SK-N-SH (cell line): Measurements from ENCODE around the gene ENTPD1. TPM values are rescaled to one million over a fixed set of nuclear protein-coding genes. Genes with fewer than 3 reads are reported as not detected.
A peak's percentile ranks its signal among the peaks of the same experiment; 100 is the strongest.

ENCODE experiments used
- CTCF ChIA-PET: fragments of 300-600, 350-600 bp; formaldehyde crosslinking; extraction: SDS; loops from one replicate; lab custom pipeline; 2021; lab: Yijun Ruan, JAX
- POLR2A ChIA-PET: fragments of 350-600 bp; sonication (Branson Sonifier 250); formaldehyde crosslinking; extraction: SDS; loops from one replicate; lab custom pipeline; 2020; ENCODE audit warnings: antibody characterized with exemption, inconsistent platforms; lab: Yijun Ruan, JAX
- DNase-seq: peaks from one replicate; pipeline ENCODE4 v3.0.0; 2012
- H2AFZ ChIP-seq: fragments of 200-600 bp; sonication (generic); 2 replicates; pipeline ENCODE4 v1.8.1; 2016; ENCODE audit warnings: antibody characterized with exemption, mild to moderate bottlenecking, low read depth
- H3F3A ChIP-seq: fragments of 200-600 bp; sonication (generic); replicated peaks from 2 replicates; pipeline ENCODE3; 2016; ENCODE audit warnings: antibody characterized with exemption, mild to moderate bottlenecking; ENCODE audit not compliant: insufficient read depth
- H3K27ac ChIP-seq, 2 experiments: fragments of 200-500 bp in 1 of 2; fragments of 200-600 bp in 1 of 2; sonication (Bioruptor generic) in 1 of 2; sonication (generic), shearing (Covaris generic) in 1 of 2; 2 replicates each; pipeline versions ENCODE4 v1.5.1 to v1.6.1; 2014 to 2016; ENCODE audit warnings: low read depth in 2 of 2, inconsistent platforms in 1 of 2, low read length in 1 of 2, mild to moderate bottlenecking in 1 of 2, mixed read lengths in 1 of 2
- H3K27me3 ChIP-seq: fragments of 200-600 bp; sonication (generic), shearing (Covaris generic); 2 replicates; pipeline ENCODE4 v1.6.1; 2016; ENCODE audit warnings: mixed run types; ENCODE audit not compliant: insufficient read depth
- H3K36me3 ChIP-seq, 2 experiments: fragments of 200-500 bp in 1 of 2; fragments of 200-600 bp in 1 of 2; sonication (Bioruptor generic) in 1 of 2; sonication (generic) in 1 of 2; replicated peaks in 1 of 2; 2 replicates each; pipeline versions ENCODE3 to v1.5.1; 2014 to 2016; ENCODE audit warnings: low read length in 1 of 2, mild to moderate bottlenecking in 1 of 2; ENCODE audit not compliant: insufficient read depth in 2 of 2, control insufficient read depth in 1 of 2
- H3K4me1 ChIP-seq, 2 experiments: fragments of 200-500 bp in 1 of 2; fragments of 200-600 bp in 1 of 2; sonication (Bioruptor generic) in 1 of 2; sonication (generic), shearing (Covaris generic) in 1 of 2; 2 replicates each; pipeline versions ENCODE4 v1.5.1 to v1.6.1; 2014 to 2016; ENCODE audit warnings: low read depth in 1 of 2, low read length in 1 of 2, mixed run types in 1 of 2; ENCODE audit not compliant: insufficient read depth in 2 of 2, control insufficient read depth in 1 of 2
- H3K4me2 ChIP-seq: fragments of 200-600 bp; sonication (generic), shearing (Covaris generic); 2 replicates; pipeline ENCODE4 v1.6.1; 2017; ENCODE audit warnings: mixed run types
- H3K4me3 ChIP-seq, 2 experiments: fragments of 200-500 bp in 1 of 2; fragments of 200-600 bp in 1 of 2; sonication (Bioruptor generic) in 1 of 2; sonication (generic), shearing (Covaris generic) in 1 of 2; 2 replicates each; pipeline versions ENCODE4 v1.5.1 to v1.8.1; 2014 to 2016; ENCODE audit warnings: low read depth in 2 of 2, inconsistent platforms in 1 of 2, low read length in 1 of 2, mild to moderate bottlenecking in 1 of 2, mixed read lengths in 1 of 2, moderate library complexity in 1 of 2
- H3K79me2 ChIP-seq: fragments of 200-600 bp; sonication (generic); 2 replicates; pipeline ENCODE4 v1.8.1; 2017; ENCODE audit warnings: mild to moderate bottlenecking; ENCODE audit not compliant: insufficient read depth
- H3K9ac ChIP-seq: fragments of 200-600 bp; sonication (generic); 2 replicates; pipeline ENCODE4 v1.6.1; 2017; ENCODE audit warnings: mixed run types
- H3K9me2 ChIP-seq: fragments of 200-600 bp; sonication (generic); 2 replicates; pipeline ENCODE4 v1.6.1; 2017; ENCODE audit warnings: mixed run types
- H3K9me3 ChIP-seq: fragments of 200-600 bp; sonication (generic); 2 replicates; pipeline ENCODE4 v1.6.1; 2017; ENCODE audit warnings: mixed run types, mild to moderate bottlenecking, moderate library complexity
- H4K20me1 ChIP-seq: fragments of 200-600 bp; sonication (generic); 2 replicates; pipeline ENCODE4 v1.6.1; 2017; ENCODE audit warnings: mild to moderate bottlenecking, mixed run types; ENCODE audit not compliant: insufficient read depth
- ELF1 ChIP-seq: IDR thresholded peaks from 2 replicates; pipeline ENCODE4 v1.4.0; 2012
- FOSL2 ChIP-seq: IDR thresholded peaks from 2 replicates; pipeline ENCODE4 v1.4.0; 2012; ENCODE audit warnings: low read depth, mild to moderate bottlenecking, moderate library complexity, borderline replicate concordance
- FOXM1 ChIP-seq: IDR thresholded peaks from 2 replicates; pipeline ENCODE4 v1.4.0; 2012; ENCODE audit warnings: low read depth, mild to moderate bottlenecking
- GABPA ChIP-seq: IDR thresholded peaks from 2 replicates; pipeline ENCODE4 v1.4.0; 2012; ENCODE audit warnings: low read depth, mild to moderate bottlenecking
- MEF2A ChIP-seq: IDR thresholded peaks from 2 replicates; pipeline ENCODE4 v1.4.0; 2012; ENCODE audit warnings: low read depth, borderline replicate concordance
- MXI1 ChIP-seq: IDR thresholded peaks from 2 replicates; pipeline ENCODE4 v1.6.1; 2012; ENCODE audit warnings: mild to moderate bottlenecking, low read depth, low read length, improper control_type of control experiment
- RCOR1 ChIP-seq: fragments of 150-350 bp; IDR thresholded peaks from 2 replicates; pipeline ENCODE4 v1.6.1; 2017; ENCODE audit warnings: antibody characterized with exemption, low read length
- RFX5 ChIP-seq: IDR thresholded peaks from 2 replicates; pipeline ENCODE4 v1.6.1; 2012; ENCODE audit warnings: mild to moderate bottlenecking, improper control_type of control experiment, low read length
- RXRA ChIP-seq: IDR thresholded peaks from 2 replicates; pipeline ENCODE4 v1.4.0; 2012; ENCODE audit warnings: low read depth, mild to moderate bottlenecking, borderline replicate concordance
- SMC3 ChIP-seq: IDR thresholded peaks from 2 replicates; pipeline ENCODE4 v1.6.1; 2012; ENCODE audit warnings: low read depth, low read length, improper control_type of control experiment
- TAF1 ChIP-seq: IDR thresholded peaks from 2 replicates; pipeline ENCODE4 v1.6.1; 2012; ENCODE audit warnings: low read depth, mild to moderate bottlenecking, low read length, moderate library complexity, borderline replicate concordance
- YY1 ChIP-seq: IDR thresholded peaks from 2 replicates; pipeline ENCODE4 v1.4.0; 2012; ENCODE audit warnings: low read depth, mild to moderate bottlenecking
- WGBS: methylation state at CpG from one replicate; pipeline ENCODE4 v1.1.6; 2017; ENCODE audit warnings: low lambda C conversion rate; 5-methylcytosine and 5-hydroxymethylcytosine counted together
- polyA plus RNA-seq, 3 experiments: library from polyadenylated mRNA; depleted of rRNA; stranded (reverse); fragments of >200 nt; gene quantifications; 2 replicates each; pipeline ENCODE4 v1.2.3, GENCODE V29; 2012
- TF ChIP-seq, protein P1 (sequence below): IDR thresholded peaks from 2 replicates; pipeline ENCODE4 v1.4.0; 2012; ENCODE audit warnings: low read depth, borderline replicate concordance
- TF ChIP-seq, protein P2 (sequence below): IDR thresholded peaks from 2 replicates; pipeline ENCODE4 v1.4.0; 2012; ENCODE audit warnings: low read depth, borderline replicate concordance
- TF ChIP-seq, protein P3 (sequence below): IDR thresholded peaks from 2 replicates; pipeline ENCODE4 v1.6.1; 2012; ENCODE audit warnings: mild to moderate bottlenecking, low read depth, low read length, moderate library complexity

Gene ENTPD1
- polyA plus RNA-seq, 1 of the 3 experiments (the other 2 are of a cell fraction), result 0.02 TPM

DNA sequence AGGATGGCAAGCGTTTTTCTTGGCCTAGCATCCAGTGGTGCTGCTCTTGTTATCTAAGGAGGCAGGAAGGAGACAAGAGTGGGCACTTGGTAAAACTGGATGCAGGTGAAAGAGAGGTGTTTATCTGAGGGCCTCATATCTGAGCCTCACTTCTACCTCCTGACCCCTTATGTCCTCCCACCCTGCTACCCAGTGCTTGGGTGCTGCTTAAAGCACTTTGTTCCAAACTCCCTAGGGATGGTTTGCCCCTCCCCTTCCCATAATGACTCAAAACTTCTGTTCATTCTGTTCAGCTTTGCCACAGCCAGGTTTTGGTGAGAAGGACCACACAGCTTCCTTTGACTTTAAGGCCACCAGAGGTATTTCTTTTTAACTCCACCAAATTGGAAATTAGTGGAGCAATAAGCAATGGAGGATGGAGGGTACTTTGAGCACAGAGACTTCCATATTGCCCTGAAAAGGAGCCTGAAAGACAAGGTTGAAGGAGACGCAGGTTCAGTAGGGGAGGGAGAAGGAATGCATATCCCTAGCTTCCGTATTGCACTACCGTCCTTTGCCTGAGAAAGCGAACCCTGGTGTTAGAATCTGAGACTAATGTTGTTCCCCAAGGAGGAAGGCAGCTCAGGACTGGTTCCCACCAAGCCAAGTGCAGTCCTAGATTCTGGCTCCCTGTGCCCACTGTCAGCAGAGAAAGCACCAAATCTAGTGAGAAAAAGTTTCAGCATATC is 30.1 kb downstream of the ENTPD1 start:
- H3K9me2 ChIP-seq, result no peaks in the 10 kb centered on the region
- H3F3A ChIP-seq, result peaks cover 6% of the 10 kb centered on the region
- no peaks in the 10 kb centered on the region for H3K9me3 ChIP-seq
- H3K4me1 ChIP-seq, result peaks cover 0 to 13% of the 10 kb centered on the region in 2 experiments; a peak in 1 of 4 replicates
- H3K27me3 ChIP-seq, result no peaks in the 10 kb centered on the region
- CTCF ChIA-PET, result interaction anchor here (1.7 kb wide), 1 partner anchor 93 kb away, joined by 7 read pairs; the partner anchor contains the start of gene TCTN3
- no peaks in the 10 kb centered on the region for H3K36me3 ChIP-seq
- H3K4me3 ChIP-seq, result no peak overlapping the region
- no peak overlapping the region for H3K27ac ChIP-seq
- TF ChIP-seq MXI1 (no peak), RXRA (no peak), TAF1 (no peak), SMC3 (no peak), YY1 (no peak), FOSL2 (no peak), FOXM1 (no peak), RCOR1 (no peak)
- TF ChIP-seq, protein P1, sequence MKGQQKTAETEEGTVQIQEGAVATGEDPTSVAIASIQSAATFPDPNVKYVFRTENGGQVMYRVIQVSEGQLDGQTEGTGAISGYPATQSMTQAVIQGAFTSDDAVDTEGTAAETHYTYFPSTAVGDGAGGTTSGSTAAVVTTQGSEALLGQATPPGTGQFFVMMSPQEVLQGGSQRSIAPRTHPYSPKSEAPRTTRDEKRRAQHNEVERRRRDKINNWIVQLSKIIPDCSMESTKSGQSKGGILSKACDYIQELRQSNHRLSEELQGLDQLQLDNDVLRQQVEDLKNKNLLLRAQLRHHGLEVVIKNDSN, result no peak
- TF ChIP-seq, protein P2, sequence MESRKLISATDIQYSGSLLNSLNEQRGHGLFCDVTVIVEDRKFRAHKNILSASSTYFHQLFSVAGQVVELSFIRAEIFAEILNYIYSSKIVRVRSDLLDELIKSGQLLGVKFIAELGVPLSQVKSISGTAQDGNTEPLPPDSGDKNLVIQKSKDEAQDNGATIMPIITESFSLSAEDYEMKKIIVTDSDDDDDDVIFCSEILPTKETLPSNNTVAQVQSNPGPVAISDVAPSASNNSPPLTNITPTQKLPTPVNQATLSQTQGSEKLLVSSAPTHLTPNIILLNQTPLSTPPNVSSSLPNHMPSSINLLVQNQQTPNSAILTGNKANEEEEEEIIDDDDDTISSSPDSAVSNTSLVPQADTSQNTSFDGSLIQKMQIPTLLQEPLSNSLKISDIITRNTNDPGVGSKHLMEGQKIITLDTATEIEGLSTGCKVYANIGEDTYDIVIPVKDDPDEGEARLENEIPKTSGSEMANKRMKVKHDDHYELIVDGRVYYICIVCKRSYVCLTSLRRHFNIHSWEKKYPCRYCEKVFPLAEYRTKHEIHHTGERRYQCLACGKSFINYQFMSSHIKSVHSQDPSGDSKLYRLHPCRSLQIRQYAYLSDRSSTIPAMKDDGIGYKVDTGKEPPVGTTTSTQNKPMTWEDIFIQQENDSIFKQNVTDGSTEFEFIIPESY, result no peak
- H4K20me1 ChIP-seq, result no peaks in the 10 kb centered on the region
- 40% methylated on average over 5 of the region's 5 CpGs for WGBS
- H2AFZ ChIP-seq, result 0 out of 2 replicates have a peak overlapping the region, but pooled peaks have one; percentile 21
- DNase-seq, result no peak
- H3K9ac ChIP-seq, result no peak overlapping the region
- POLR2A ChIA-PET, result no interaction called here
- no peaks in the 10 kb centered on the region for H3K79me2 ChIP-seq
- H3K4me2 ChIP-seq, result no peak overlapping the region

DNA sequence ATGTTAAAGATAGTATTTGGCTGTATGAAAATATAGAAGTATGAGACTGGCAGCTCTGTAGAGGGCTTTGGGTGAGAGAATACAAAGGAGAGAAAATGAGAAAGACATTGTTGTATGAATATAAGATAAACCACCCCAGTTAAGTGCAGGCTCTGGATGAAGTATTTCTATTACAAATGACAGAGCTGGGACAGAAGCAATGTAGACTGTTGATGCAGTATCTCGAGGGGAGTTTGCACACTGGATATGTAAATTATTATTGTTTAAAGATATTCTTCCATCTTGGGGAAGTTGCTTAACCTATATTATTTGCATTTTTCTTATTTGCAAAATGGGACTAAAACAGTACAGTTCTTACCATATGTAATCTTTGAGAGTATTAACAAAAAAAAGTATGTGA is 31.5 kb downstream of the ENTPD1 start:
- Histone ChIP-seq H3K27me3 (no peaks in the 10 kb centered on the region), H3K4me1 (peaks cover 0 to 13% of the 10 kb centered on the region in 2 experiments; a peak in 1 of 4 replicates), H3K4me2 (no peak overlapping the region), H3K4me3 (no peak overlapping the region), H2AFZ (no peak overlapping the region; the same call in 1 of the 2 replicates), H3K9me2 (no peaks in the 10 kb centered on the region), H3K9me3 (no peaks in the 10 kb centered on the region), H3K36me3 (no peaks in the 10 kb centered on the region), H3K9ac (no peak overlapping the region)
- 11% methylated on average over 1 of the region's 1 CpG for WGBS
- POLR2A ChIA-PET, result no interaction called here
- TF ChIP-seq ELF1 (no peak), GABPA (no peak), YY1 (no peak), MEF2A (no peak), RCOR1 (no peak), RFX5 (no peak), SMC3 (no peak)
- TF ChIP-seq, protein P2, result no peak
- TF ChIP-seq, protein P3, sequence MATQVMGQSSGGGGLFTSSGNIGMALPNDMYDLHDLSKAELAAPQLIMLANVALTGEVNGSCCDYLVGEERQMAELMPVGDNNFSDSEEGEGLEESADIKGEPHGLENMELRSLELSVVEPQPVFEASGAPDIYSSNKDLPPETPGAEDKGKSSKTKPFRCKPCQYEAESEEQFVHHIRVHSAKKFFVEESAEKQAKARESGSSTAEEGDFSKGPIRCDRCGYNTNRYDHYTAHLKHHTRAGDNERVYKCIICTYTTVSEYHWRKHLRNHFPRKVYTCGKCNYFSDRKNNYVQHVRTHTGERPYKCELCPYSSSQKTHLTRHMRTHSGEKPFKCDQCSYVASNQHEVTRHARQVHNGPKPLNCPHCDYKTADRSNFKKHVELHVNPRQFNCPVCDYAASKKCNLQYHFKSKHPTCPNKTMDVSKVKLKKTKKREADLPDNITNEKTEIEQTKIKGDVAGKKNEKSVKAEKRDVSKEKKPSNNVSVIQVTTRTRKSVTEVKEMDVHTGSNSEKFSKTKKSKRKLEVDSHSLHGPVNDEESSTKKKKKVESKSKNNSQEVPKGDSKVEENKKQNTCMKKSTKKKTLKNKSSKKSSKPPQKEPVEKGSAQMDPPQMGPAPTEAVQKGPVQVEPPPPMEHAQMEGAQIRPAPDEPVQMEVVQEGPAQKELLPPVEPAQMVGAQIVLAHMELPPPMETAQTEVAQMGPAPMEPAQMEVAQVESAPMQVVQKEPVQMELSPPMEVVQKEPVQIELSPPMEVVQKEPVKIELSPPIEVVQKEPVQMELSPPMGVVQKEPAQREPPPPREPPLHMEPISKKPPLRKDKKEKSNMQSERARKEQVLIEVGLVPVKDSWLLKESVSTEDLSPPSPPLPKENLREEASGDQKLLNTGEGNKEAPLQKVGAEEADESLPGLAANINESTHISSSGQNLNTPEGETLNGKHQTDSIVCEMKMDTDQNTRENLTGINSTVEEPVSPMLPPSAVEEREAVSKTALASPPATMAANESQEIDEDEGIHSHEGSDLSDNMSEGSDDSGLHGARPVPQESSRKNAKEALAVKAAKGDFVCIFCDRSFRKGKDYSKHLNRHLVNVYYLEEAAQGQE, result no peak
- TF ChIP-seq, protein P1, result no peak
- TF ChIP-seq, all 33 proteins: peak for 0
- CTCF ChIA-PET, result interaction anchor here (1.7 kb wide), 1 partner anchor 94 kb away, joined by 7 read pairs; the partner anchor contains the start of gene TCTN3
- H3F3A ChIP-seq, result peaks cover 6% of the 10 kb centered on the region
- no peaks in the 10 kb centered on the region for H3K79me2 ChIP-seq
- no peaks in the 10 kb centered on the region for H4K20me1 ChIP-seq
- no peak for DNase-seq
- no peak overlapping the region for H3K27ac ChIP-seq
